HL-60 (cell line): ENCODE measurements around the gene TAF4B.
"Not testable (repeated sequence)": the region's sequence is repeated elsewhere in the genome, so short reads cannot be mapped to it uniquely, and the experiment has no call there.

Experiments
- DNase-seq, 2 experiments: peaks; one replicate each; pipeline ENCODE4 v3.0.0-alpha.2; 2010 to 2020; ENCODE audit warnings: low read depth in 1 of 2, low spot score in 1 of 2
- H3K27ac ChIP-seq: fragments of 250-450 bp; sonication (Bioruptor Pico); replicated peaks from 2 replicates; pipeline ENCODE4 v1.5.1; 2020; ENCODE audit warnings: mild to moderate bottlenecking, moderate library complexity
- H3K27me3 ChIP-seq: fragments of 250-450 bp; sonication (Bioruptor Pico); 2 replicates; pipeline ENCODE4 v1.5.1; 2021; ENCODE audit warnings: mild to moderate bottlenecking, moderate library complexity; ENCODE audit not compliant: insufficient read depth, poor library complexity, severe bottlenecking
- H3K4me3 ChIP-seq: replicated peaks from 2 replicates; pipeline ENCODE4 v1.5.1; 2011; ENCODE audit warnings: mild to moderate bottlenecking, control low read depth, low read length; ENCODE audit not compliant: insufficient read depth
- GABPA ChIP-seq: IDR thresholded peaks from 2 replicates; pipeline ENCODE4 v1.6.1; 2012; ENCODE audit warnings: low read depth
- POLR2AphosphoS5 ChIP-seq: IDR thresholded peaks from 2 replicates; pipeline ENCODE4 v1.6.1; 2012; ENCODE audit warnings: low read depth
- SPI1 ChIP-seq: IDR thresholded peaks from 2 replicates; pipeline ENCODE4 v1.6.1; 2012; ENCODE audit warnings: low read depth, mild to moderate bottlenecking, borderline replicate concordance
- TF ChIP-seq, protein P1 (sequence below): IDR thresholded peaks from one replicate; pipeline ENCODE4 v1.5.1; 2011; ENCODE audit warnings: low read length, control low read depth, inconsistent platforms; ENCODE audit not compliant: insufficient read depth
- TF ChIP-seq, protein P2 (sequence below): IDR thresholded peaks from 2 replicates; pipeline ENCODE4 v1.6.1; 2012; ENCODE audit warnings: low read depth; ENCODE audit not compliant: insufficient replicate concordance

The TAF4B gene

DNA sequence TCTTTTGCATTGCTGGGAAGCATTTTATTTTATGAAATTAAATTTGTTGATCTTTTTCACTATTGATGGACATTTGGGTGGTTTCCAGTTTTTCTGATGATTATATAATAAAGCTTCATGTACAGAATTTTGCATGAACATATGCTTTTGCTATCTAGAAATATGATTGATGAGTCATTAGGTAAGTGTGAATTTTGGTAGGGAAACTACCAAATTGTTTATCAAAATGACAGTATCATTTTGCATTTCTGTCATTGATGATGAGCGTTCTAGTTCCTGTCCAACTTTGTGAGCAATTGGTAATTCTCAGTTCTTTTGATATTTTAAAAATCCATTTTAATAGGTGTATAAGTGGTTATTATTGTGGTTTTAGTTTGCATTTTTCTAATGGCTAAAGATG, 67.7 kb downstream of the TAF4B start:
- no peak for TF ChIP-seq GABPA
- no peak for TF ChIP-seq SPI1
- TF ChIP-seq, protein P1, sequence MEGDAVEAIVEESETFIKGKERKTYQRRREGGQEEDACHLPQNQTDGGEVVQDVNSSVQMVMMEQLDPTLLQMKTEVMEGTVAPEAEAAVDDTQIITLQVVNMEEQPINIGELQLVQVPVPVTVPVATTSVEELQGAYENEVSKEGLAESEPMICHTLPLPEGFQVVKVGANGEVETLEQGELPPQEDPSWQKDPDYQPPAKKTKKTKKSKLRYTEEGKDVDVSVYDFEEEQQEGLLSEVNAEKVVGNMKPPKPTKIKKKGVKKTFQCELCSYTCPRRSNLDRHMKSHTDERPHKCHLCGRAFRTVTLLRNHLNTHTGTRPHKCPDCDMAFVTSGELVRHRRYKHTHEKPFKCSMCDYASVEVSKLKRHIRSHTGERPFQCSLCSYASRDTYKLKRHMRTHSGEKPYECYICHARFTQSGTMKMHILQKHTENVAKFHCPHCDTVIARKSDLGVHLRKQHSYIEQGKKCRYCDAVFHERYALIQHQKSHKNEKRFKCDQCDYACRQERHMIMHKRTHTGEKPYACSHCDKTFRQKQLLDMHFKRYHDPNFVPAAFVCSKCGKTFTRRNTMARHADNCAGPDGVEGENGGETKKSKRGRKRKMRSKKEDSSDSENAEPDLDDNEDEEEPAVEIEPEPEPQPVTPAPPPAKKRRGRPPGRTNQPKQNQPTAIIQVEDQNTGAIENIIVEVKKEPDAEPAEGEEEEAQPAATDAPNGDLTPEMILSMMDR, result no peak
- no peak for TF ChIP-seq POLR2AphosphoS5
- TF ChIP-seq, protein P2, sequence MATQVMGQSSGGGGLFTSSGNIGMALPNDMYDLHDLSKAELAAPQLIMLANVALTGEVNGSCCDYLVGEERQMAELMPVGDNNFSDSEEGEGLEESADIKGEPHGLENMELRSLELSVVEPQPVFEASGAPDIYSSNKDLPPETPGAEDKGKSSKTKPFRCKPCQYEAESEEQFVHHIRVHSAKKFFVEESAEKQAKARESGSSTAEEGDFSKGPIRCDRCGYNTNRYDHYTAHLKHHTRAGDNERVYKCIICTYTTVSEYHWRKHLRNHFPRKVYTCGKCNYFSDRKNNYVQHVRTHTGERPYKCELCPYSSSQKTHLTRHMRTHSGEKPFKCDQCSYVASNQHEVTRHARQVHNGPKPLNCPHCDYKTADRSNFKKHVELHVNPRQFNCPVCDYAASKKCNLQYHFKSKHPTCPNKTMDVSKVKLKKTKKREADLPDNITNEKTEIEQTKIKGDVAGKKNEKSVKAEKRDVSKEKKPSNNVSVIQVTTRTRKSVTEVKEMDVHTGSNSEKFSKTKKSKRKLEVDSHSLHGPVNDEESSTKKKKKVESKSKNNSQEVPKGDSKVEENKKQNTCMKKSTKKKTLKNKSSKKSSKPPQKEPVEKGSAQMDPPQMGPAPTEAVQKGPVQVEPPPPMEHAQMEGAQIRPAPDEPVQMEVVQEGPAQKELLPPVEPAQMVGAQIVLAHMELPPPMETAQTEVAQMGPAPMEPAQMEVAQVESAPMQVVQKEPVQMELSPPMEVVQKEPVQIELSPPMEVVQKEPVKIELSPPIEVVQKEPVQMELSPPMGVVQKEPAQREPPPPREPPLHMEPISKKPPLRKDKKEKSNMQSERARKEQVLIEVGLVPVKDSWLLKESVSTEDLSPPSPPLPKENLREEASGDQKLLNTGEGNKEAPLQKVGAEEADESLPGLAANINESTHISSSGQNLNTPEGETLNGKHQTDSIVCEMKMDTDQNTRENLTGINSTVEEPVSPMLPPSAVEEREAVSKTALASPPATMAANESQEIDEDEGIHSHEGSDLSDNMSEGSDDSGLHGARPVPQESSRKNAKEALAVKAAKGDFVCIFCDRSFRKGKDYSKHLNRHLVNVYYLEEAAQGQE, result no peak
- H3K27ac ChIP-seq, result no peak overlapping the region
- no peak overlapping the region for H3K4me3 ChIP-seq
- no peaks in the 10 kb centered on the region for H3K27me3 ChIP-seq
- no peak for DNase-seq

DNA sequence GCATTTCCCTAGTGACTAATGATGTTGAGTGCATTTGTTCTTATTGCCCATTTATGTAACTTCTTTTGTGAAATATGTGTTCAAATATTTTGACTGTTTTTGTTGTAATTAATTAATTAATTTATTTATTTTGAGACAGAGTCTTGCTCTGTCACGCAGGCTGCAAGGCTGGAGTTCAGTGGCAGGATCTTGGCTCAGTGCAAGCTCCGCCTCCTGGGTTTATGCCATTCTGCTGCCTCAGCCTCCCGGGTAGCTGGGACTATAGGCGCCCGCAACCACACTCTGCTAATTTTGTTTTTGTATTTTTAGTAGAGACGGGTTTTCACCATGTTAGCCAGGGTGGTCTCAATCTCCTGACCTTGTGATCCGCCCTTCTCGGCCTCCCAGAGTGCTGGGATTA, 71.9 kb downstream of the TAF4B start:
- TF ChIP-seq GABPA, result no peak
- TF ChIP-seq, protein P2, result no peak
- no peak for TF ChIP-seq POLR2AphosphoS5
- TF ChIP-seq SPI1, result no peak
- TF ChIP-seq, protein P1, result no peak
- no peak overlapping the region for H3K4me3 ChIP-seq
- no peaks in the 10 kb centered on the region for H3K27me3 ChIP-seq
- no peak for DNase-seq
- no peak overlapping the region for H3K27ac ChIP-seq

DNA sequence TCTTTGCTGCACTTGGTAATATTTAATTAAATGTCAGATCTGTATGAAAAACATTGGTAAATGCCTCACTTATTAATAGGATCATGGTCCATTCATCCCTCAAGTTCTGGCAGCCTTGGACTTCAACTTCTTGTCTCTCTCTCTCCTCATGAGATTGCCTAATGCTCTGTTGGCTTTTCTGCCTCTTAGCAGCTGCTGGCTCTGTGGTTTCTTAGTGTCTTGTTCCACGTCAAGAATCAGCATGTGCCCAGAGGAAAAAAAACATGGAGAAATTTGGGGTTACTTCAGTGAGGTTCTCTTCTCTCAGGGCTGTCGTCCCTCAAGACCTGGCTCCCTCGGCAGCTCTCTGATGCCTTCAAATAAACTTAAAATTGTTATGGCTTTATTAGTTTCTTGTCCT, 75.4 kb downstream of the TAF4B start:
- TF ChIP-seq SPI1 (no peak), GABPA (no peak), POLR2AphosphoS5 (no peak)
- TF ChIP-seq, protein P1, result no peak
- TF ChIP-seq, protein P2, result no peak
- H3K27ac ChIP-seq, result 0 out of 2 replicates have a peak overlapping the region, but pooled peaks have one; percentile 6
- DNase-seq, result peak in 1 of 2 experiments; percentile 78
- H3K27me3 ChIP-seq, result no peaks in the 10 kb centered on the region
- no peak overlapping the region for H3K4me3 ChIP-seq

DNA sequence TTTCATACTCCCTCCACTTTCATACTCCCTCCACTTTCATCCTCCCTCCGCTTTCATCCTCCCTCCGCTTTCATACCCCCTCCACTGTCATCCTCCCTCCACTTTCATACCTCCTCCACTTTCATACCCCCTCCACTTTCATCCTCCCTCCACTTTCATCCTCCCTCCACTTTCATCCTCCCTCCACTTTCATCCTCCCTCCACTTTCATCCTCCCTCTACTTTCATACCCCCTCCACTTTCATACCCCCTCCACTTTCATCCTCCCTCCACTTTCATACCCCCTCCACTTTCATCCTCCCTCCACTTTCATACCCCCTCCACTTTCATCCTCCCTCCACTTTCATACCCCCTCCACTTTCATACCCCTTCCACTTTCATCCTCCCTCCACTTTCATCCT, 77.0 kb downstream of the TAF4B start:
- not testable (repeated sequence) for H3K4me3 ChIP-seq, DNase-seq, H3K27me3 ChIP-seq, H3K27ac ChIP-seq
